ENCODE data around the gene CCDC28B.

The CCDC28B gene

GRCh38 chr1:32247983-32248889 lies 47.8 kb downstream of the CCDC28B start:
- intact Hi-C loops (cut with DNase I): no loop called here
- peak in 9 of 10 donors; percentile 27 to 92 (median 43) for DNase-seq

- intact Hi-C loops (cut with DNase I): no loop called here
Observed at GRCh38 chr1:32249831-32250525, 49.6 kb downstream of the CCDC28B start.

GRCh38 chr1:32250893-32251716 lies 50.7 kb downstream of the CCDC28B start, which contains the start of gene LCK:
Gene LCK, plus strand, starts transcription at chr1:32251265. Its CDS starts 23,065 bp downstream, at chr1:32274330.
- DNase-seq: no peak
- intact Hi-C loops (cut with DNase I): no loop called here

More at GRCh38 chr1:32249831-32250525, 49.6 kb downstream of the CCDC28B start:
- DNase-seq: no peak
